Neuron (in vitro differentiated cells): ENCODE results near the gene CIRBP.
"Not testable (repeated sequence)": the region's sequence is repeated elsewhere in the genome, so short reads cannot be mapped to it uniquely, and the experiment has no call there.

ENCODE experiments used
- H2AFZ ChIP-seq: one replicate; pipeline ENCODE4 v1.6.1; 2013; ENCODE audit warnings: low read depth, mild to moderate bottlenecking, inconsistent platforms, low read length, moderate library complexity
- H3K27me3 ChIP-seq: one replicate; pipeline ENCODE4 v1.6.1; 2013; ENCODE audit warnings: low read length; ENCODE audit not compliant: insufficient read depth
- H3K36me3 ChIP-seq: one replicate; pipeline ENCODE4 v1.6.1; 2013; ENCODE audit warnings: low read length; ENCODE audit not compliant: insufficient read depth
- H3K4me1 ChIP-seq: one replicate; pipeline ENCODE4 v1.6.1; 2013; ENCODE audit warnings: low read length; ENCODE audit not compliant: insufficient read depth
- H3K4me3 ChIP-seq: 2 replicates; pipeline ENCODE4 v1.5.1; 2013; ENCODE audit warnings: mild to moderate bottlenecking, low read length, moderate library complexity
- H3K9me3 ChIP-seq: one replicate; pipeline ENCODE4 v1.6.1; 2013; ENCODE audit warnings: low read length

The CIRBP gene

DNA sequence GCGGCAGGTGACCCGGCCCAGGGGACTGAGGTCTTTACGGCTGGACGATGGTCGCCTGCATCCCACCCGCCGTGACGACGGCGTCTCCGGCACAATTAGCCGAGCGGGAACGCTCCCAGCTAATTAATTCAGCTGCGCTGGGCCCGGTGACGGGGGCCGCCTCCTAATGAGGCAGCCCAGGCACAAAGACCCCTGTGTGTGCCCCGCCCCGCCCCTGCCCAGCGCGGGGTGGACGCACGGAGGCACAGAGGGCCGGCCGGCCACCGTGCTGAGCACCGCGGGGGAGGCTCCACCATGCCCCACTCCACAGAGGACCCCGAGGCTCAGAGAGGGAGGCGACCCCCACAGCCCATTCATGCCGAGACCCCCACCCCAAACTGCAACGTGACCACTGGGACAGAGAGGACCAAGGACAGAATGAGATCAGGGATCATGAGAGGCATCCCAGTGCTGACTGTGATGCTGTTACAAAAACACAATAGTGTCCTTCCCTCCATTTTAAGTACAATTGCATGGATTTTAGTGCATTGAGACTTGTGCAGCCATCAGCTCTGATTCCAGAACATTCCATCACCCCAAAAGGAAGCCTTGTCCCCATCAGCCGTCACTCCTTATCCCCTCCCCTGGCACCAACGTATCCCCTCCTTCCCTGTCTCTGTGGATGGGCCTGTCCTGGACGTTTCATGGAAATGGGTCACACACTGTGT, 33.6 kb downstream of the CIRBP start:
- no peaks in the 10 kb centered on the region for H3K27me3 ChIP-seq
- H3K36me3 ChIP-seq: peaks cover 6% of the 10 kb centered on the region
- H2AFZ ChIP-seq: no peak overlapping the region
- peaks cover 13% of the 10 kb centered on the region for H3K4me1 ChIP-seq
- H3K9me3 ChIP-seq: no peaks in the 10 kb centered on the region
- H3K4me3 ChIP-seq: no peak overlapping the region

DNA sequence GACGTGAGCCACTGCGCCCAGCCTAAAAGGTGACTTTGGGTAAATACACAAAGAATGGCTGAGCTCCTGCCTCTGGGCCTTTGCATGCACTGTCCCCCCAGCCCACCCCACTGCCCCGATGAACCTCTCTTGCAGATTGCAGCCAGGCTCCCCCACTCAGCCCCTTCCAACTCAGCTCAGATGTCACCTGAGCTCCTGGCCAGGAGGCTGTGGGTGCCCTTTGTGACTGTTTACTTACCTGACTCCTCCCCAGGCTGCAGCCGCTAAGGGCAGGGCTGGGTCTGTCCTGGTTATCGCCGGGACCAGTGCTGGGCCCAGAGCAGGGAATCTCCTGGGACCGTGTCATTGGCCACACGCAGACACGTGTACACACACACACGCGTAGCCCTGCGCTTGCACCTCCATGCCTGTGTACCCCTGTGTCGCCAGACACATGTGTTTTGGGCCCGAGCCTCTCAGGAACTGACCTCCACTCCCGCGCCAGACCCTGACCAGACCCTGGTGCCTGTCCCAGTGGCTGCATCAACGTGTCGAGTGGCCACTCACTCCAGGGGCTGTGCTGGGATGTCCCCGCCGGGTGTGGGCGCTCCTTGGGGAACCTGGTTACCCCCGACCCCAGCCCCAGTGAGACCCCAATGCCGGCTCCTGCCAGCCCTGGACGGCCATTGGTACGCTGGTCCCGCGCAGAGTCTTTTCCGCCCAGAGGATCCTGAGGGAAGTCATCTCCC, 35.2 kb downstream of the CIRBP start:
- no peaks in the 10 kb centered on the region for H3K27me3 ChIP-seq
- no peak overlapping the region for H2AFZ ChIP-seq
- peaks cover 13% of the 10 kb centered on the region for H3K4me1 ChIP-seq
- H3K36me3 ChIP-seq: peaks cover 4% of the 10 kb centered on the region
- H3K9me3 ChIP-seq: no peaks in the 10 kb centered on the region
- no peak overlapping the region for H3K4me3 ChIP-seq

GRCh38 chr19:1305354-1305753, 36.2 kb downstream of the CIRBP start:
- H3K36me3 ChIP-seq, H3K27me3 ChIP-seq, H2AFZ ChIP-seq, H3K9me3 ChIP-seq, H3K4me3 ChIP-seq: not testable (repeated sequence)
- H3K4me1 ChIP-seq: peaks cover 13% of the 10 kb centered on the region

GRCh38 chr19:1307320-1307719, 38.2 kb downstream of the CIRBP start:
- Histone ChIP-seq H3K4me1 (peaks cover 9% of the 10 kb centered on the region), H2AFZ (no peak overlapping the region), H3K36me3 (no peaks in the 10 kb centered on the region), H3K9me3 (no peaks in the 10 kb centered on the region), H3K27me3 (peaks cover 5% of the 10 kb centered on the region), H3K4me3 (no peak overlapping the region)

- Histone ChIP-seq H3K9me3 (no peaks in the 10 kb centered on the region), H3K4me3 (no peak overlapping the region), H3K27me3 (peaks cover 5% of the 10 kb centered on the region), H3K4me1 (peaks cover 4% of the 10 kb centered on the region), H2AFZ (no peak overlapping the region), H3K36me3 (no peaks in the 10 kb centered on the region)
Observed at GRCh38 chr19:1307755-1308303, 38.7 kb downstream of the CIRBP start.

- H3K4me3 ChIP-seq: no peak overlapping the region
- no peaks in the 10 kb centered on the region for H3K9me3 ChIP-seq
- H3K36me3 ChIP-seq: no peaks in the 10 kb centered on the region
- no peaks in the 10 kb centered on the region for H3K4me1 ChIP-seq
- H2AFZ ChIP-seq: no peak overlapping the region
- peaks cover 11% of the 10 kb centered on the region for H3K27me3 ChIP-seq
Observed at GRCh38 chr19:1308718-1309117, 39.6 kb downstream of the CIRBP start.

GRCh38 chr19:1309977-1310852, 41.1 kb downstream of the CIRBP start:
- no peak overlapping the region for H3K4me3 ChIP-seq
- H3K36me3 ChIP-seq: no peaks in the 10 kb centered on the region
- H2AFZ ChIP-seq: no peak overlapping the region
- peaks cover 17% of the 10 kb centered on the region for H3K27me3 ChIP-seq
- H3K4me1 ChIP-seq: no peaks in the 10 kb centered on the region
- no peaks in the 10 kb centered on the region for H3K9me3 ChIP-seq

- Histone ChIP-seq H2AFZ (no peak overlapping the region), H3K9me3 (no peaks in the 10 kb centered on the region), H3K36me3 (no peaks in the 10 kb centered on the region), H3K4me3 (no peak overlapping the region), H3K27me3 (peaks cover 17% of the 10 kb centered on the region), H3K4me1 (peaks cover under 1% of the 10 kb centered on the region)
Observed at GRCh38 chr19:1310853-1311180, 41.7 kb downstream of the CIRBP start.

DNA sequence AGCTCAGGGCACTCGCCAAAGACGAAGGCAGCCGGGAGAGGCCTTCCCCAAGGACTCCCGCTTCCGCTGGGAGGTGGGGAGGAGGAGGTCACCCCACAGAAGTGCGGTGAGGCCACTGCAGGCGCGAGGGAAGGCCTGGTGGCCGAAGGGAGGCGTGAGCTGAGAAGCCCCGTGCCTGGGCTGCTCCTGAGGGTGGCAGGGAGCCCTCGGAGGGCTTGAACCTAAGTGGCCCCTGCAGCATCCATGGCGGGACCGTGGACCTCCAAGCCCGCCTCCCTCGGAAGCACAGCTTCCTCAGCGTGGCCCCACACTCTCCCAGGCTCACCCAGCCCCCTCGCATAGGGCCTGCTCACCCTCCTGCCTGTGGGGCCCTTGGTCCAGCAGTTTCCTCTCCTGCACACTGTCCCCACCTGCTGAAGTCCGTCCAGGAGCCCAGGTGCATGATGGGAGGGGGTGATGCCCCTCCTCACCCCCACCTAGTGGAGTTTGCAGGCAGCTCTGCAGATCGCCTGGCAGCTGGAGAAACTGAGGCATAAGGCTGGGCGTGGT, 42.5 kb downstream of the CIRBP start:
- no peak overlapping the region for H2AFZ ChIP-seq
- H3K9me3 ChIP-seq: no peaks in the 10 kb centered on the region
- no peaks in the 10 kb centered on the region for H3K36me3 ChIP-seq
- H3K4me1 ChIP-seq: peaks cover 3% of the 10 kb centered on the region
- no peak overlapping the region for H3K4me3 ChIP-seq
- H3K27me3 ChIP-seq: peaks cover 25% of the 10 kb centered on the region

- no peak overlapping the region for H2AFZ ChIP-seq
- peaks cover 36% of the 10 kb centered on the region for H3K27me3 ChIP-seq
- no peaks in the 10 kb centered on the region for H3K9me3 ChIP-seq
- H3K36me3 ChIP-seq: no peaks in the 10 kb centered on the region
- no peak overlapping the region for H3K4me3 ChIP-seq
- H3K4me1 ChIP-seq: peaks cover 3% of the 10 kb centered on the region
Observed at GRCh38 chr19:1312767-1313694, 43.9 kb downstream of the CIRBP start.

- no peak overlapping the region for H3K4me3 ChIP-seq
- no peaks in the 10 kb centered on the region for H3K9me3 ChIP-seq
- peaks cover 36% of the 10 kb centered on the region for H3K27me3 ChIP-seq
- peaks cover 7% of the 10 kb centered on the region for H3K4me1 ChIP-seq
- H2AFZ ChIP-seq: no peak overlapping the region
- H3K36me3 ChIP-seq: no peaks in the 10 kb centered on the region
Observed at GRCh38 chr19:1313695-1314613, 44.8 kb downstream of the CIRBP start.
